ENCODE measurements around the gene ELP4. TPM values are rescaled to one million over a fixed set of nuclear protein-coding genes. Genes with fewer than 3 reads are reported as not detected.
"Not testable (repeated sequence)": the region's sequence is repeated elsewhere in the genome, so short reads cannot be mapped to it uniquely, and the experiment has no call there.

ELP4 gene
- total and polyA plus RNA-seq, 3 donors from 2014 or later: 28.0 to 29.7 (median 29.1) TPM

DNA sequence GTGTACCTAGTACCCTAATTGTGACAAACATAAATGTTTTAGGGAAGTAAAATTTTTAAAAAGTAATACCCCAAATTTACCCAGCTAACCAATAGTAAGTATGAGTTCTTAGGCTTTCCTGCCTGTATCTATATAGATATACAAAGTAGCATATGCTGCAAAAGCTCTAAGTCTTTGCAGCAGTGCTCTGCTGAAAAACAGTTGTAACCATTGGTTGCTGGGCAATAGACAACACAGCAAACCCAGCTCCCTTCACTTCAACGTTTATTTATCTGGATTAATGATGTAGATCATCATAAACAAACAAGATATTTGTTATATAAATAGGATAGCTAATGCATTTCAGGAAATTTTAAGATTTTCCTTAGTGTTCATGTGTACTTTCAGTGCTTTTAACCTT lies 218.9 kb downstream of the ELP4 start:
- 7 to 16% methylated on average over 1 of the region's 1 CpG for WGBS, 2 donors
- no peaks in the 10 kb centered on the region for H3K4me1 ChIP-seq
- TF ChIP-seq POLR2A (IDR thresholded peaks at IDR 0.05): no peak
- TF ChIP-seq, protein P1, sequence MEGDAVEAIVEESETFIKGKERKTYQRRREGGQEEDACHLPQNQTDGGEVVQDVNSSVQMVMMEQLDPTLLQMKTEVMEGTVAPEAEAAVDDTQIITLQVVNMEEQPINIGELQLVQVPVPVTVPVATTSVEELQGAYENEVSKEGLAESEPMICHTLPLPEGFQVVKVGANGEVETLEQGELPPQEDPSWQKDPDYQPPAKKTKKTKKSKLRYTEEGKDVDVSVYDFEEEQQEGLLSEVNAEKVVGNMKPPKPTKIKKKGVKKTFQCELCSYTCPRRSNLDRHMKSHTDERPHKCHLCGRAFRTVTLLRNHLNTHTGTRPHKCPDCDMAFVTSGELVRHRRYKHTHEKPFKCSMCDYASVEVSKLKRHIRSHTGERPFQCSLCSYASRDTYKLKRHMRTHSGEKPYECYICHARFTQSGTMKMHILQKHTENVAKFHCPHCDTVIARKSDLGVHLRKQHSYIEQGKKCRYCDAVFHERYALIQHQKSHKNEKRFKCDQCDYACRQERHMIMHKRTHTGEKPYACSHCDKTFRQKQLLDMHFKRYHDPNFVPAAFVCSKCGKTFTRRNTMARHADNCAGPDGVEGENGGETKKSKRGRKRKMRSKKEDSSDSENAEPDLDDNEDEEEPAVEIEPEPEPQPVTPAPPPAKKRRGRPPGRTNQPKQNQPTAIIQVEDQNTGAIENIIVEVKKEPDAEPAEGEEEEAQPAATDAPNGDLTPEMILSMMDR (IDR thresholded peaks at IDR 0.05): no peak
- no peaks in the 10 kb centered on the region for H3K36me3 ChIP-seq (ENCODE audit: low read depth, missing control alignments)
- H3K9me3 ChIP-seq: no peaks in the 10 kb centered on the region
- H3K4me3 ChIP-seq: no peak overlapping the region
- intact Hi-C loops (cut with DNase I; ENCODE audit: low total_unique reads): no loop called here
- DNase-seq: no peak
- no peak overlapping the region for H3K27ac ChIP-seq
- H3K27me3 ChIP-seq: no peaks in the 10 kb centered on the region

DNA sequence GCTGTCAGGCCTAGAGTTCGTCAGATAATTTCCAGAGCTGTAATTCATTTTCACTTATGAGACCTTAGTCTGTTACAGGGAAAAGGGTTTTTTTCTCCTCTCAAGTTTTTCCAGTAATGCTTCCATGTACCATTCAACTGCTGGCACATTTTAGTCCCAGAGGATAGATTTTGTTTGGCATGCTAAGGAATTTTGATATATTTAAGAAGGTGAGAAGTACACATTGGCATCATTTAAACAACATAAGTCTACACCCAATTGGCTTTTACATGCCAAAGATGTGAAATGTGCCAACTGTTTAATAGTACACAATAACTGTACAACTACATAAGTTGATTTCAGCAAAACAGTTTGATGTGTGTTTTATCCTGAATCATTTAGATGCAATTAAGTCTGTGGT lies 230.6 kb downstream of the ELP4 start:
- no peak overlapping the region for H3K27ac ChIP-seq
- no peaks in the 10 kb centered on the region for H3K27me3 ChIP-seq
- intact Hi-C loops (cut with DNase I; ENCODE audit: low total_unique reads): no loop called here
- WGBS, 2 donors: 77 to 85% methylated on average over 1 of the region's 1 CpG
- no peaks in the 10 kb centered on the region for H3K36me3 ChIP-seq (ENCODE audit: low read depth, missing control alignments)
- DNase-seq: no peak
- no peak overlapping the region for H3K4me3 ChIP-seq
- no peaks in the 10 kb centered on the region for H3K9me3 ChIP-seq
- no peaks in the 10 kb centered on the region for H3K4me1 ChIP-seq
- no peak for TF ChIP-seq POLR2A (IDR thresholded peaks at IDR 0.05)

DNA sequence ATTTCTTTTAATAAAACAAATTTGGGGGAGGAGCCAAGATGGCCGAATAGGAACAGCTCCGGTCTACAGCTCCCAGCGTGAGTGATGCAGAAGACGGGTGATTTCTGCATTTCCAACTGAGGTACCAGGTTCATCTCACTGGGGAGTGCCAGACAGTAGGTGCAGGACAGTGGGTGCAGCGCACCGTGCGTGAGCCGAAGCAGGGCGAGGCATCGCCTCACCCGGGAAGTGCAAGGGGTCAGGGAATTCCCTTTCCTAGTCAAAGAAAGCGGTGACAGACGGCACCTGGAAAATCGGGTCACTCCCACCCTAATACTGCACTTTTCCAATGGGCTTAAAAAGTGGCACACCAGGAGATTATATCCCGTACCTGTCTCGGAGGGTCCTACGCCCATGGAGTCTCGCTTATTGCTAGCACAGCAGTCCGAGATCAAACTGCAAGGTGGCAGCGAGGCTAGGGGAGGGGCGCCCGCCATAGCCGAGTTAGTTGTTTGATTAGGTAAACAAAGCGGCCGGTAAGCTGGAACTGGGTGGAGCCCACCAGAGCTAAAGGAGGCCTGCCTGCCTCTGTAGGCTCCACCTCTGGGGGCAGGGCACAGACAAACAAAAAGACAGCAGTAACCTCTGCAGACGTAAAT lies 231.3 kb downstream of the ELP4 start:
- H3K27me3 ChIP-seq; intact Hi-C loops (cut with DNase I; ENCODE audit: low total_unique reads); H3K9me3 ChIP-seq; H3K4me1 ChIP-seq; DNase-seq; H3K4me3 ChIP-seq; H3K27ac ChIP-seq; H3K36me3 ChIP-seq (ENCODE audit: low read depth, missing control alignments): not testable (repeated sequence)
- 96 to 99% methylated on average over 23 to 26 of the region's 26 CpGs for WGBS, 2 donors

DNA sequence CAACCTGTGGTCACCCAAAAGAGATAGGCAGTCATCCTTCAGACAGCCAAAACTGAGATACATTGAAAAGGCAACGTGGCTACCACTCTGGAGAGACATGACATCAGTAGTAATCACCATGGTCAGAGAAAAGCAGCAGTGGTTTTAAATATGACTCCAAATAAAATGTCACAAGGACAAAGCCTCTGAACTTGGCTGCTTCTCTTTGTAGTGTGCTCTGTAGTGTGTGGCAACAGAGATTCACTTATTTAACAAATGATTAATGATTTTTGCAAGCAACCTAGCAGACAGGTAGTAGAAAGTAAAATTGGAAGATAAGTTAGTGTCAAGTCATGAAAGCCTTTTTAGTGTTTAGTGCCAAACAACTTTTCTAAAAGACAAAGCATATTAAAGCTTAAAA lies 238.0 kb downstream of the ELP4 start:
- no peak for DNase-seq
- Histone ChIP-seq H3K36me3 (ENCODE audit: low read depth, missing control alignments) (no peaks in the 10 kb centered on the region), H3K9me3 (no peaks in the 10 kb centered on the region), H3K4me1 (no peaks in the 10 kb centered on the region), H3K27ac (no peak overlapping the region), H3K4me3 (no peak overlapping the region), H3K27me3 (no peaks in the 10 kb centered on the region)
- intact Hi-C loops (cut with DNase I; ENCODE audit: low total_unique reads): no loop called here
- TF ChIP-seq, protein P1 (IDR thresholded peaks at IDR 0.05): no peak
- no peak for TF ChIP-seq POLR2A (IDR thresholded peaks at IDR 0.05)
- WGBS, 2 donors: 41 to 43% methylated on average over 1 of the region's 1 CpG

DNA sequence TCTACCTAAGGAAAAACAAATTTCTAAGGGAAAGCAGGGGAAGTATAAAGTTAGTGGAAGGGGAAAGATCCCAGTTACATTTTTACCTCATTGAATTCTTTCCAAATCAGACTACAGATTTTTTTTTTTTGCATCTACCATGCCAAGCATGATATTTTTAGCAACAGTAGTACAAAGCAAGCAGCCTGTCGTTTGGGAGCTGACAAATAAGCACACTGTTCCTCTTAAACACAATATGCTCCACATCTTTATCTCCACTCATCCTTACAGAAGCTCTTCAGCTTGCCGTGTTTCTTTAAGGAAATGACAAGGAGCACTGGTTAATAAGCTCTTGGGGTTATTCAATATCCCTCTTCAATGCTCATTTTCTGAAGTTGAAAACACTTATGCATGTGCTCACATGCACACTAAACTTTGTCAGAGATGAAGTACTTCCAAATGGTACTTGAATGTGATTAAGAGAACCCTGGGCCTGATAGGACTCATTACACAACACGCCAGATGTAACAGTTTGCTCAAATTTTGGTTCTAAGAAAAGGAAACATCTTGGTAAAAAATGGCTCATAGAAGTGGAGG lies 247.8 kb downstream of the ELP4 start:
- Histone ChIP-seq H3K4me3 (no peak overlapping the region), H3K4me1 (no peaks in the 10 kb centered on the region), H3K27ac (no peak overlapping the region), H3K36me3 (ENCODE audit: low read depth, missing control alignments) (no peaks in the 10 kb centered on the region), H3K27me3 (no peaks in the 10 kb centered on the region), H3K9me3 (no peaks in the 10 kb centered on the region)
- TF ChIP-seq, protein P1 (IDR thresholded peaks at IDR 0.05): no peak
- no peak for TF ChIP-seq POLR2A (IDR thresholded peaks at IDR 0.05)
- WGBS, 2 donors: 31 to 47% methylated on average over 3 of the region's 3 CpGs
- intact Hi-C loops (cut with DNase I; ENCODE audit: low total_unique reads): no loop called here
- DNase-seq: no peak

DNA sequence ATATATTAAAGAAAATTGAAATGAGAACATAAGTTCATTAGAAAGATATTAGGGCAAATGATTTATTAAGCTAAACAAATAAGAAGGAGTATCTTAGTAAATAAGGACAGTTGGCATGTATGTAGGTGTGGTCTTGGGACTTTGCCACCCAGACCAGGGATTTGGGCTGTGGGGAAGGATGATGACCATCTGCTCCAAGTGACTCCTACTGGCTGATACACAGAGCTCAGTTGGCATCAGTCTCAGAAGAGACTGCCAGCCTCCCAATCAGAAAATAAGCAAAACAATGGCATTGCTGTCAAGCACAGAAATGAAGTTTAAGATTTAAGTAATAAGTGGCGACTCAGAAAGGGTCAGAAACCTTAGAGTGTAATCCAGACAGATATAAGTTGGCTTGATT lies 252.1 kb downstream of the ELP4 start:
- Histone ChIP-seq H3K27ac (no peak overlapping the region), H3K4me1 (no peaks in the 10 kb centered on the region), H3K9me3 (no peaks in the 10 kb centered on the region), H3K36me3 (ENCODE audit: low read depth, missing control alignments) (no peaks in the 10 kb centered on the region), H3K27me3 (no peaks in the 10 kb centered on the region), H3K4me3 (no peak overlapping the region)
- no peak for DNase-seq
- TF ChIP-seq POLR2A (IDR thresholded peaks at IDR 0.05): no peak
- TF ChIP-seq, protein P1 (IDR thresholded peaks at IDR 0.05): no peak
- WGBS, 2 donors: 74 to 79% methylated on average over 1 of the region's 1 CpG
- intact Hi-C loops (cut with DNase I; ENCODE audit: low total_unique reads): no loop called here
